GM18951 (cell line): ENCODE results near the gene RSPH3.
"Not testable (repeated sequence)": the region's sequence is repeated elsewhere in the genome, so short reads cannot be mapped to it uniquely, and the experiment has no call there.

Source experiments
- POLR2A ChIP-seq: IDR thresholded peaks from 4 replicates; pipeline ENCODE4 v1.6.1; 2011; ENCODE audit warnings: mild to moderate bottlenecking; ENCODE audit not compliant: insufficient read length, insufficient read depth; ENCODE audit errors: extremely low read depth
- in situ Hi-C: fragments of 300-500 bp; cut with MboI; formaldehyde crosslinking; loops from one replicate; pipeline ENCODE4 v1.12.0; 2022; ENCODE audit warnings: low sequenced_read_pairs, mixed read lengths, inconsistent platforms; ENCODE audit not compliant: unreplicated experiment

Gene RSPH3

GRCh38 chr6:159037756-159038290 lies 37.8 kb upstream of the RSPH3 start:
- no peak for TF ChIP-seq POLR2A
- in situ Hi-C loops, result no loop called here

- in situ Hi-C loops, result no loop called here
- no peak for TF ChIP-seq POLR2A
Measured at GRCh38 chr6:159036673-159037072, 36.7 kb upstream of the RSPH3 start.

GRCh38 chr6:159035891-159036290 lies 35.9 kb upstream of the RSPH3 start:
- in situ Hi-C loops, result no loop called here
- no peak for TF ChIP-seq POLR2A

- in situ Hi-C loops, result no loop called here
- TF ChIP-seq POLR2A, result no peak
Measured at GRCh38 chr6:159033160-159034049, 33.4 kb upstream of the RSPH3 start.

GRCh38 chr6:159031846-159032245 lies 31.8 kb upstream of the RSPH3 start:
- no peak for TF ChIP-seq POLR2A
- in situ Hi-C loops, result no loop called here

- in situ Hi-C loops, result no loop called here
- TF ChIP-seq POLR2A, result no peak
Measured at GRCh38 chr6:159030168-159030567, 30.2 kb upstream of the RSPH3 start.

GRCh38 chr6:159025224-159025623 lies 25.2 kb upstream of the RSPH3 start:
- in situ Hi-C loops, result not testable (repeated sequence)

- in situ Hi-C loops, result no loop called here
- no peak for TF ChIP-seq POLR2A
Measured at GRCh38 chr6:159023893-159024292, 23.9 kb upstream of the RSPH3 start.

- TF ChIP-seq POLR2A, result no peak
- in situ Hi-C loops, result no loop called here
Measured at GRCh38 chr6:159020011-159020410, 20.0 kb upstream of the RSPH3 start.

GRCh38 chr6:159017757-159018559 lies 18.0 kb upstream of the RSPH3 start:
- TF ChIP-seq POLR2A, result no peak

GRCh38 chr6:159014406-159014805 lies 14.4 kb upstream of the RSPH3 start:
- no peak for TF ChIP-seq POLR2A
- in situ Hi-C loops, result no loop called here

More at GRCh38 chr6:159017757-159018559, 18.0 kb upstream of the RSPH3 start:
- in situ Hi-C loops, result no loop called here

GRCh38 chr6:159013229-159013628 lies 13.2 kb upstream of the RSPH3 start:
- in situ Hi-C loops, result no loop called here
- TF ChIP-seq POLR2A, result no peak

GRCh38 chr6:159012201-159012600 lies 12.2 kb upstream of the RSPH3 start:
- in situ Hi-C loops, result no loop called here
- TF ChIP-seq POLR2A, result no peak

- in situ Hi-C loops, result not testable (repeated sequence)
Measured at GRCh38 chr6:159010037-159010612, 10.1 kb upstream of the RSPH3 start.
